Liver (tissue), 9 donors: Measurements from ENCODE around the gene ITGBL1. TPM values are rescaled to one million over a fixed set of nuclear protein-coding genes. Genes with fewer than 3 reads are reported as not detected.

Experiments used
- DNase-seq: peaks from one replicate; pipeline ENCODE4 v3.0.0-alpha.2; 2017; ENCODE audit warnings: low spot score
- H3K27ac ChIP-seq, 2 donors: one replicate each; pipeline ENCODE4 v1.7.0; 2013; ENCODE audit warnings: inconsistent platforms in 2 of 2, low read length in 2 of 2, control low read depth in 1 of 2, low read depth in 1 of 2, mild to moderate bottlenecking in 1 of 2
- H3K27me3 ChIP-seq, 4 donors: one replicate each; pipeline versions ENCODE4 v1.6.1 to v1.7.0; 2013; ENCODE audit warnings: low read length in 3 of 4, inconsistent platforms in 1 of 4, mild to moderate bottlenecking in 1 of 4, moderate library complexity in 1 of 4; ENCODE audit not compliant: control insufficient read depth in 4 of 4, insufficient read depth in 4 of 4
- H3K36me3 ChIP-seq, 4 donors: one replicate each; pipeline versions ENCODE4 v1.6.1 to v1.7.0; 2013; ENCODE audit warnings: low read length in 3 of 4, mild to moderate bottlenecking in 3 of 4, low read depth in 1 of 4, moderate library complexity in 1 of 4; ENCODE audit not compliant: control insufficient read depth in 4 of 4, insufficient read depth in 3 of 4
- H3K4me1 ChIP-seq, 4 donors: one replicate each; pipeline versions ENCODE4 v1.6.1 to v1.7.0; 2013; ENCODE audit warnings: low read length in 3 of 4, mild to moderate bottlenecking in 3 of 4, moderate library complexity in 1 of 4; ENCODE audit not compliant: control insufficient read depth in 4 of 4, insufficient read depth in 4 of 4
- H3K4me3 ChIP-seq, 3 donors: one replicate each; pipeline versions ENCODE4 v1.6.1 to v1.7.0; 2013; ENCODE audit warnings: low read length in 3 of 3, control low read depth in 1 of 3, low read depth in 1 of 3, mild to moderate bottlenecking in 1 of 3
- H3K9ac ChIP-seq, 2 donors: one replicate each; pipeline ENCODE4 v1.7.0; 2013; ENCODE audit warnings: low read length in 2 of 2, mild to moderate bottlenecking in 2 of 2, moderate library complexity in 2 of 2, control low read depth in 1 of 2, low read depth in 1 of 2
- H3K9me3 ChIP-seq, 4 donors: one replicate each; pipeline versions ENCODE4 v1.6.1 to v1.7.0; 2013; ENCODE audit warnings: low read length in 3 of 4; ENCODE audit not compliant: control insufficient read depth in 4 of 4
- ATF3 ChIP-seq: IDR thresholded peaks from 2 replicates; pipeline ENCODE4 v1.6.1; 2016; ENCODE audit warnings: antibody characterized with exemption
- CTCF ChIP-seq: fragments of 150-350 bp; IDR thresholded peaks from 2 replicates; pipeline ENCODE4 v1.5.1; 2017; ENCODE audit warnings: improper control_type of control experiment, low read depth, low read length; ENCODE audit not compliant: missing input control
- EGR1 ChIP-seq, 2 donors: IDR thresholded peaks; 2 replicates each; pipeline ENCODE4 v1.6.1; 2016 to 2018; ENCODE audit warnings: antibody characterized with exemption in 2 of 2, low read depth in 2 of 2
- FOXA1 ChIP-seq: IDR thresholded peaks from 2 replicates; pipeline ENCODE4 v1.6.1; 2016; ENCODE audit warnings: antibody characterized with exemption
- FOXA2 ChIP-seq: IDR thresholded peaks from 2 replicates; pipeline ENCODE4 v1.6.1; 2016; ENCODE audit warnings: antibody characterized with exemption
- GABPA ChIP-seq, 2 donors: IDR thresholded peaks in 1 of 2; conservative IDR thresholded peaks in 1 of 2; 2 replicates each; pipeline ENCODE4 v1.6.1; 2016; ENCODE audit warnings: antibody characterized with exemption in 2 of 2, mild to moderate bottlenecking in 1 of 2, moderate library complexity in 1 of 2
- HNF4A ChIP-seq, 2 donors: conservative IDR thresholded peaks; 2 replicates each; pipeline ENCODE4 v1.6.1; 2016; ENCODE audit warnings: antibody characterized with exemption in 2 of 2, mild to moderate bottlenecking in 2 of 2
- HNF4G ChIP-seq: IDR thresholded peaks from 2 replicates; pipeline ENCODE4 v1.6.1; 2016; ENCODE audit warnings: antibody characterized with exemption
- JUND ChIP-seq, 2 donors: IDR thresholded peaks; 2 replicates each; pipeline ENCODE4 v1.6.1; 2016; ENCODE audit warnings: antibody characterized with exemption in 2 of 2
- MAX ChIP-seq: IDR thresholded peaks from 2 replicates; pipeline ENCODE4 v1.6.1; 2016; ENCODE audit warnings: antibody characterized with exemption
- NR2F2 ChIP-seq: IDR thresholded peaks from 2 replicates; pipeline ENCODE4 v1.6.1; 2016; ENCODE audit warnings: antibody characterized with exemption
- RAD21 ChIP-seq, 2 donors: IDR thresholded peaks; 2 replicates each; pipeline ENCODE4 v1.6.1; 2016; ENCODE audit warnings: antibody characterized with exemption in 2 of 2, mild to moderate bottlenecking in 2 of 2
- REST ChIP-seq: IDR thresholded peaks from 2 replicates; pipeline ENCODE4 v1.6.1; 2016; ENCODE audit warnings: antibody characterized with exemption, mild to moderate bottlenecking
- RXRA ChIP-seq, 2 donors: IDR thresholded peaks; 2 replicates each; pipeline ENCODE4 v1.6.1; 2017 to 2018; ENCODE audit warnings: antibody characterized with exemption in 2 of 2, mild to moderate bottlenecking in 1 of 2
- SP1 ChIP-seq: IDR thresholded peaks from 2 replicates; pipeline ENCODE4 v1.6.1; 2018; ENCODE audit warnings: antibody characterized with exemption, mild to moderate bottlenecking
- TAF1 ChIP-seq: conservative IDR thresholded peaks from 2 replicates; pipeline ENCODE4 v1.6.1; 2016; ENCODE audit warnings: antibody characterized with exemption, mild to moderate bottlenecking
- YY1 ChIP-seq: IDR thresholded peaks from 2 replicates; pipeline ENCODE4 v1.6.1; 2016; ENCODE audit warnings: antibody characterized with exemption, mild to moderate bottlenecking
- ZBTB33 ChIP-seq: IDR thresholded peaks from 2 replicates; pipeline ENCODE4 v1.6.1; 2016; ENCODE audit warnings: antibody characterized with exemption
- WGBS: extraction: QIAGEN DNeasy Blood & Tissue Kit; methylation state at CpG from one replicate; pipeline ENCODE4 v1.1.7; 2013; 5-methylcytosine and 5-hydroxymethylcytosine counted together
- polyA plus RNA-seq, 2 donors: library from polyadenylated mRNA; stranded (reverse) in 1 of 2; unstranded in 1 of 2; fragments of 200-250 nt in 1 of 2; fragments of >200 nt in 1 of 2; fragmentation: Nextera tagmentation in 1 of 2; extraction: Ambion mirVana in 1 of 2; gene quantifications; one replicate each; pipeline versions ENCODE4 v1.2.1 to v1.2.3, GENCODE V29; 2013 to 2015
- total RNA-seq, 2 donors: library from RNA; depleted of rRNA; stranded (reverse); fragments of >200 nt; gene quantifications; one replicate each; pipeline ENCODE4 v1.2.3, GENCODE V29; 2014
- donor health status: healthy.
- donor health status: healthy.
- donor health status: healthy.
- donor health status: healthy.
- donor health status: healthy.

Gene ITGBL1
- total and polyA plus RNA-seq, 4 donors: 0.28 to 2.2 (median 1.2) TPM

DNA sequence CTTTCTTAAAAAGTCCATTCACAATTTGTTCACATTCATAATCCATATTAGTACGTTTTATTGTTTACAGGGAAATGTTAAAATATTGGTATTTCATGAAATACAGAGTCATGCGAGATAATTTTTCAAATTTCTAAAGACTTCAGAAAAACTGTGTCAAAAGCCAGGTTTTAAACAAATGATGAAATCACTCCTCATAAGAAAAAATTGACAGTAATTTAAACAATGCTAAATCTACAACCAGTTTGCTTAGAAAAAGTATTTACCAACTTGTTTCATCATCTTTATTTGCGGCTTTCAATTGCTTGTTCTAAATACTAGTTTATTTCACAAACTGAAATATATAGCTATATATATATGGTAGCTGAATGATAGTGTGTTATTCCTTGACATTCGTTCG is 35.0 kb upstream of the ITGBL1 start:
- Histone ChIP-seq H3K9ac (no peak overlapping the region), H3K4me3 (no peak overlapping the region), H3K36me3 (no peaks in the 10 kb centered on the region), H3K4me1 (peaks cover 4 to 13% (median 5%) of the 10 kb centered on the region in 4 donors), H3K27ac (no peak overlapping the region), H3K27me3 (peaks cover 0 to 8% (median 2%) of the 10 kb centered on the region in 4 donors), H3K9me3 (no peaks in the 10 kb centered on the region)
- no peak for TF ChIP-seq TAF1
- no peak for TF ChIP-seq NR2F2
- TF ChIP-seq CTCF: no peak
- no peak for TF ChIP-seq ATF3
- TF ChIP-seq EGR1 (IDR thresholded peaks at IDR 0.05; ENCODE audit: low read depth in 2 of 2): no peak
- no peak for TF ChIP-seq GABPA (IDR thresholded peaks at IDR 0.05 in 1 of 2, conservative IDR thresholded peaks at IDR 0.05 in 1 of 2)
- no peak for TF ChIP-seq JUND (IDR thresholded peaks at IDR 0.05)
- TF ChIP-seq RAD21 (IDR thresholded peaks at IDR 0.05): no peak
- no peak for TF ChIP-seq SP1
- no peak for TF ChIP-seq YY1
- TF ChIP-seq FOXA2: no peak
- no peak for TF ChIP-seq HNF4A (conservative IDR thresholded peaks at IDR 0.05)
- TF ChIP-seq HNF4G: no peak
- no peak for TF ChIP-seq REST
- no peak for TF ChIP-seq ZBTB33
- no peak for DNase-seq
- WGBS: 83% methylated on average over 5 of the region's 5 CpGs

GRCh38 chr13:101423872-101424271 is 28.6 kb upstream of the ITGBL1 start:
- Histone ChIP-seq H3K4me3 (no peak overlapping the region), H3K27me3 (peaks cover 0 to 3% (median 0%) of the 10 kb centered on the region in 4 donors), H3K27ac (no peak overlapping the region), H3K9me3 (no peaks in the 10 kb centered on the region), H3K9ac (no peak overlapping the region), H3K36me3 (no peaks in the 10 kb centered on the region), H3K4me1 (no peaks in the 10 kb centered on the region)
- 65% methylated on average over 2 of the region's 2 CpGs for WGBS
- DNase-seq: no peak
- TF ChIP-seq MAX: no peak
- TF ChIP-seq TAF1: no peak
- no peak for TF ChIP-seq RXRA (IDR thresholded peaks at IDR 0.05)
- TF ChIP-seq HNF4A (conservative IDR thresholded peaks at IDR 0.05): no peak
- no peak for TF ChIP-seq CTCF
- TF ChIP-seq NR2F2: no peak
- no peak for TF ChIP-seq SP1
- no peak for TF ChIP-seq GABPA (IDR thresholded peaks at IDR 0.05 in 1 of 2, conservative IDR thresholded peaks at IDR 0.05 in 1 of 2)
- no peak for TF ChIP-seq ZBTB33
- TF ChIP-seq YY1: no peak
- TF ChIP-seq ATF3: no peak
- no peak for TF ChIP-seq RAD21 (IDR thresholded peaks at IDR 0.05)
- no peak for TF ChIP-seq FOXA1
- no peak for TF ChIP-seq EGR1 (IDR thresholded peaks at IDR 0.05; ENCODE audit: low read depth in 2 of 2)
- no peak for TF ChIP-seq FOXA2
